ENCODE measurements around the gene KIAA1328. TPM values are rescaled to one million over a fixed set of nuclear protein-coding genes. Genes with fewer than 3 reads are reported as not detected.
"Not testable (repeated sequence)": the region's sequence is repeated elsewhere in the genome, so short reads cannot be mapped to it uniquely, and the experiment has no call there.

The KIAA1328 gene
- total RNA-seq, 1 donor from 2014 or later: 8.4 TPM

- no peak for TF ChIP-seq CTCF (IDR thresholded peaks at IDR 0.05)
- Histone ChIP-seq H3K36me3 (peaks cover 14 to 30% of the 10 kb centered on the region in 2 donors), H3K9me3 (no peaks in the 10 kb centered on the region), H3K27me3 (no peaks in the 10 kb centered on the region), H3K4me3 (no peak overlapping the region), H3K4me1 (peaks cover 0 to 4% of the 10 kb centered on the region in 2 donors), H3K27ac (peak overlapping the region in 1 of 2 donors; percentile 17)
- intact Hi-C loops (cut with DNase I): no loop called here
- DNase-seq (ENCODE audit: low spot score in 2 of 2): no peak
These were observed 13.9 kb upstream of the KIAA1328 start for GRCh38 chr18:36814994-36815393.

GRCh38 chr18:36816096-36816495, 12.8 kb upstream of the KIAA1328 start:
- H3K9me3 ChIP-seq; H3K27me3 ChIP-seq; H3K4me3 ChIP-seq; intact Hi-C loops (cut with DNase I); DNase-seq (ENCODE audit: low spot score in 2 of 2); H3K27ac ChIP-seq; H3K4me1 ChIP-seq: not testable (repeated sequence)
- peaks cover 11 to 23% of the 10 kb centered on the region in 2 donors for H3K36me3 ChIP-seq

DNA sequence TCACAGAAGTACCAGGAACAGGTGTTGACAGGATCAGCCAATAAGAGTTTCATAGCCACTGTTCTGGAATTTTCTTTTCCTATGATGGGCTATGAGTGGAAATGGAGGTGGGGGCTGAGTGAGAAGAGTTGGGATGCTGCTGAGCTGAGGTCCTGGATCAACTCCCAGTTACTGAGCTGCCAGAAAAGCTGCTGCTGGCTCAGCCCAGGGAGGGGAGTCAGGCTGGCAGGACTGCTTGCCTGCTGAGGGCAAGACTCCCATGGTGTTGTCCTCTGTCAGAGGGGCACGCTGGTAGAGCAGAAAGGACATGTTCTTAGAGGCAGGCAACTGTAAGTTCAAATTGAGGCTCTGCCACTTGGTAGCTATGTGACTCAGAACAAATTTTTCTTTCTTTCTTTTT, 11.9 kb upstream of the KIAA1328 start:
- Histone ChIP-seq H3K4me1 (peaks cover 0 to 4% of the 10 kb centered on the region in 2 donors), H3K36me3 (peaks cover 10 to 23% of the 10 kb centered on the region in 2 donors), H3K27ac (no peak overlapping the region), H3K9me3 (no peaks in the 10 kb centered on the region), H3K4me3 (no peak overlapping the region), H3K27me3 (no peaks in the 10 kb centered on the region)
- intact Hi-C loops (cut with DNase I): no loop called here
- no peak for DNase-seq (ENCODE audit: low spot score in 2 of 2)
- TF ChIP-seq CTCF (IDR thresholded peaks at IDR 0.05): no peak

- no peak for TF ChIP-seq CTCF (IDR thresholded peaks at IDR 0.05)
- no peaks in the 10 kb centered on the region for H3K9me3 ChIP-seq
- intact Hi-C loops (cut with DNase I): no loop called here
- peaks cover 0 to 4% of the 10 kb centered on the region in 2 donors for H3K4me1 ChIP-seq
- no peak overlapping the region for H3K27ac ChIP-seq
- H3K36me3 ChIP-seq: peaks cover 13 to 27% of the 10 kb centered on the region in 2 donors
- no peak overlapping the region for H3K4me3 ChIP-seq
- no peaks in the 10 kb centered on the region for H3K27me3 ChIP-seq
- no peak for DNase-seq (ENCODE audit: low spot score in 2 of 2)
These were observed 10.3 kb upstream of the KIAA1328 start for GRCh38 chr18:36818652-36819051.

DNA sequence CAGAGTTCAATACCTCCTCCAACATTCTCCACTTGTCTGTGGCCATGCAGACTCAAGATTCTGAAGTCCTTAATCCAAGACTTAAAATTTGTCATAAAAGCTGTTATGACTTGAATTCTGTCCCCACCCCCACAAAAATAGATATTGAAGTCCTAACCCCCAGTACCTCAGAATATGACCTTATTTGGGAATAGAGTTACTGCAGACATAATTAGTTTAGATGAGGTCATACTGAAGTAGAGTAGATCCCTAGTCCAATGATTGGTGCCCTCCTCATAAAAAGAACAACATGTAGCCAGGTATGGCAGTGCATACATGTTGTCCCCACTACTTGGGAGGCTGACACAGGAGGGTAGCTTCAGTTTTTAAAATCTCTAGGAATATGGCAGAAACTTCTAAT, 9.3 kb upstream of the KIAA1328 start:
- H3K4me1 ChIP-seq: peaks cover 0 to 4% of the 10 kb centered on the region in 2 donors
- no peak for TF ChIP-seq CTCF (IDR thresholded peaks at IDR 0.05)
- peaks cover 13 to 25% of the 10 kb centered on the region in 2 donors for H3K36me3 ChIP-seq

GRCh38 chr18:36821681-36822080, 7.2 kb upstream of the KIAA1328 start:
- no peak overlapping the region for H3K27ac ChIP-seq
- H3K27me3 ChIP-seq: no peaks in the 10 kb centered on the region
- intact Hi-C loops (cut with DNase I): no loop called here
- H3K4me3 ChIP-seq: no peak overlapping the region
- peaks cover 8 to 22% of the 10 kb centered on the region in 2 donors for H3K36me3 ChIP-seq
- no peaks in the 10 kb centered on the region for H3K4me1 ChIP-seq
- no peak for TF ChIP-seq CTCF (IDR thresholded peaks at IDR 0.05)
- no peak for DNase-seq (ENCODE audit: low spot score in 2 of 2)
- no peaks in the 10 kb centered on the region for H3K9me3 ChIP-seq

More for the DNA sequence above, 9.3 kb upstream of the KIAA1328 start:
- H3K27ac ChIP-seq: no peak overlapping the region
- no peak overlapping the region for H3K4me3 ChIP-seq
- H3K27me3 ChIP-seq: no peaks in the 10 kb centered on the region
- no peaks in the 10 kb centered on the region for H3K9me3 ChIP-seq
- intact Hi-C loops (cut with DNase I): no loop called here
- no peak for DNase-seq (ENCODE audit: low spot score in 2 of 2)

Data from ascending aorta (tissue), 2 donors.